HEK293 (cell line): ENCODE results near the gene NEU1.

Experiments
- CTCF ChIA-PET: fragments of 350-600 bp; formaldehyde crosslinking; extraction: SDS; loops from one replicate; lab custom pipeline; 2021; ENCODE audit warnings: antibody characterized with exemption; lab: Yijun Ruan, JAX
- POLR2A ChIA-PET: fragments of 300-600 bp; formaldehyde crosslinking; extraction: SDS; loops from one replicate; lab custom pipeline; 2020; ENCODE audit warnings: antibody characterized with exemption, inconsistent platforms; lab: Yijun Ruan, JAX
- H3K27ac ChIP-seq: fragments of 200-500 bp; sonication (Bioruptor generic); 2 replicates; pipeline ENCODE4 v1.5.1; 2014; ENCODE audit warnings: low read depth, low read length, control low read depth, inconsistent platforms; ENCODE audit errors: extremely low read depth
- H3K36me3 ChIP-seq, 2 experiments: fragments of 200-500 bp in 1 of 2; sonication (Bioruptor generic) in 1 of 2; 1 replicate in 1 of 2; 2 replicates in 1 of 2; pipeline ENCODE4 v1.5.1; 2014 to 2017; ENCODE audit warnings: inconsistent platforms in 2 of 2, low read length in 2 of 2; ENCODE audit not compliant: control insufficient read depth in 2 of 2, insufficient read depth in 1 of 2
- H3K4me1 ChIP-seq: fragments of 200-500 bp; sonication (Bioruptor generic); 2 replicates; pipeline ENCODE4 v1.5.1; 2014; ENCODE audit warnings: mild to moderate bottlenecking, low read length, inconsistent platforms; ENCODE audit not compliant: control insufficient read depth, insufficient read depth
- H3K4me3 ChIP-seq: 2 replicates; pipeline ENCODE4 v1.5.1; 2011; ENCODE audit warnings: low read depth, mild to moderate bottlenecking, control low read depth, low read length, moderate library complexity
- H3K9me3 ChIP-seq: fragments of 200-500 bp; sonication (Bioruptor generic); 2 replicates; pipeline ENCODE4 v1.5.1; 2014; ENCODE audit warnings: low read depth, low read length, inconsistent platforms; ENCODE audit not compliant: control insufficient read depth, insufficient read depth
- EGR2 ChIP-seq: fragments of 450-650 bp; formaldehyde crosslinking; IDR thresholded peaks from 2 replicates; pipeline ENCODE4 v1.5.1; 2016; ENCODE audit warnings: low read depth, missing biosample characterization, missing genetic modification characterization
- HIC1 ChIP-seq: fragments of 450-650 bp; formaldehyde crosslinking; IDR thresholded peaks from 2 replicates; pipeline ENCODE4 v1.5.1; 2016; ENCODE audit warnings: missing biosample characterization, missing genetic modification characterization
- KLF10 ChIP-seq: fragments of 450-650 bp; IDR thresholded peaks from 2 replicates; pipeline ENCODE4 v1.5.1; 2018; ENCODE audit warnings: missing biosample characterization, mild to moderate bottlenecking, missing genetic modification characterization
- KLF16 ChIP-seq: fragments of 450-650 bp; formaldehyde crosslinking; IDR thresholded peaks from 2 replicates; pipeline ENCODE4 v1.5.1; 2017; ENCODE audit warnings: missing biosample characterization, missing genetic modification characterization
- OSR2 ChIP-seq: fragments of 450-650 bp; formaldehyde crosslinking; IDR thresholded peaks from 2 replicates; pipeline ENCODE4 v1.5.1; 2016; ENCODE audit warnings: missing biosample characterization, missing genetic modification characterization
- PBX3 ChIP-seq: sonication (generic); formaldehyde crosslinking; IDR thresholded peaks from 2 replicates; pipeline ENCODE4 v1.8.1; 2022; ENCODE audit warnings: mild to moderate bottlenecking, moderate library complexity, missing genetic modification reagents
- TCF7L2 ChIP-seq: IDR thresholded peaks from 2 replicates; pipeline ENCODE4 v1.6.1; 2011; ENCODE audit warnings: low read depth, mild to moderate bottlenecking, inconsistent platforms, low read length, moderate library complexity, borderline replicate concordance
- YY1 ChIP-seq: fragments of 450-650 bp; formaldehyde crosslinking; IDR thresholded peaks from 2 replicates; pipeline ENCODE4 v1.5.1; 2018; ENCODE audit warnings: missing biosample characterization, missing genetic modification characterization
- ZBTB17 ChIP-seq: fragments of 450-650 bp; formaldehyde crosslinking; IDR thresholded peaks from 2 replicates; pipeline ENCODE4 v1.5.1; 2016; ENCODE audit warnings: missing biosample characterization, missing genetic modification characterization
- ZBTB20 ChIP-seq: fragments of 450-650 bp; formaldehyde crosslinking; IDR thresholded peaks from 2 replicates; pipeline ENCODE4 v1.5.1; 2016; ENCODE audit warnings: missing biosample characterization, missing genetic modification characterization
- ZFHX2 ChIP-seq: fragments of 450-650 bp; formaldehyde crosslinking; conservative IDR thresholded peaks from 2 replicates; pipeline ENCODE4 v1.5.1; 2016; ENCODE audit warnings: missing biosample characterization, missing genetic modification characterization
- ZFP37 ChIP-seq: fragments of 450-650 bp; formaldehyde crosslinking; IDR thresholded peaks from 2 replicates; pipeline ENCODE4 v1.5.1; 2016; ENCODE audit warnings: missing biosample characterization, missing genetic modification characterization
- ZNF174 ChIP-seq: fragments of 450-650 bp; formaldehyde crosslinking; IDR thresholded peaks from 2 replicates; pipeline ENCODE4 v1.5.0; 2017; ENCODE audit warnings: missing biosample characterization, mild to moderate bottlenecking, missing genetic modification characterization
- ZNF248 ChIP-seq: fragments of 450-650 bp; formaldehyde crosslinking; IDR thresholded peaks from 2 replicates; pipeline ENCODE4 v1.5.1; 2017; ENCODE audit warnings: missing biosample characterization, missing genetic modification characterization
- ZNF292 ChIP-seq: fragments of 450-650 bp; formaldehyde crosslinking; IDR thresholded peaks from 2 replicates; pipeline ENCODE4 v1.5.1; 2016; ENCODE audit warnings: low read depth, missing biosample characterization, missing genetic modification characterization, borderline replicate concordance
- ZNF341 ChIP-seq: fragments of 450-650 bp; formaldehyde crosslinking; IDR thresholded peaks from 2 replicates; pipeline ENCODE4; 2016; ENCODE audit warnings: low read depth, missing biosample characterization, missing genetic modification characterization
- ZNF362 ChIP-seq: fragments of 450-650 bp; formaldehyde crosslinking; IDR thresholded peaks from 2 replicates; pipeline ENCODE4 v1.5.1; 2016; ENCODE audit warnings: missing biosample characterization, missing genetic modification characterization
- ZNF37A ChIP-seq: fragments of 450-650 bp; IDR thresholded peaks from 2 replicates; pipeline ENCODE4 v1.5.1; 2018; ENCODE audit warnings: missing biosample characterization, missing genetic modification characterization
- ZNF449 ChIP-seq: fragments of 450-650 bp; formaldehyde crosslinking; IDR thresholded peaks from 2 replicates; pipeline ENCODE4 v1.5.1; 2017; ENCODE audit warnings: missing biosample characterization, mild to moderate bottlenecking, missing genetic modification characterization, moderate library complexity
- ZNF548 ChIP-seq: fragments of 450-650 bp; formaldehyde crosslinking; IDR thresholded peaks from 2 replicates; pipeline ENCODE4 v1.5.1; 2016; ENCODE audit warnings: missing biosample characterization, missing genetic modification characterization
- ZNF555 ChIP-seq: fragments of 450-650 bp; formaldehyde crosslinking; conservative IDR thresholded peaks from 2 replicates; pipeline ENCODE4 v1.5.1; 2017; ENCODE audit warnings: missing biosample characterization, mild to moderate bottlenecking, missing genetic modification characterization, inconsistent platforms
- ZNF560 ChIP-seq: fragments of 450-650 bp; formaldehyde crosslinking; IDR thresholded peaks from 2 replicates; pipeline ENCODE4 v1.5.1; 2017; ENCODE audit warnings: missing biosample characterization, missing genetic modification characterization, borderline replicate concordance
- ZNF76 ChIP-seq: fragments of 450-650 bp; formaldehyde crosslinking; IDR thresholded peaks from 2 replicates; pipeline ENCODE4; 2016; ENCODE audit warnings: low read depth, missing biosample characterization, missing genetic modification characterization, borderline replicate concordance

Gene NEU1

GRCh38 chr6:31862344-31863235 lies at the start of gene NEU1 (continued):
- TF ChIP-seq OSR2 (no peak), ZNF174 (tag by site-specific recombination) (no peak), ZNF292 (no peak), ZNF341 (tag by site-specific recombination) (no peak), ZNF248 (tag by site-specific recombination) (no peak), EGR2 (tag by site-specific recombination) (no peak), PBX3 (0 out of 2 replicates have a peak, but pooled peaks have one; percentile 69), TCF7L2 (no peak), YY1 (tag by site-specific recombination) (no peak), KLF16 (tag by site-specific recombination) (peak; percentile 81), ZFP37 (no peak), KLF10 (tag by site-specific recombination) (peak; percentile 88; the same call in 1 of the 2 replicates), ZNF449 (tag by site-specific recombination) (no peak)
- TF ChIP-seq, all 188 proteins: peak for 41

GRCh38 chr6:31911826-31912585 lies 49.4 kb upstream of the NEU1 start:
- ChIA-PET POLR2A (interaction anchor here (0.7 to 1.1 kb wide), 3 partner anchors 14 to 982 kb away, joined by 3 to 4 read pairs (median 3); partner anchors contain the start of gene NEU1), CTCF (interaction anchor here (0.5 to 0.8 kb wide), 3 partner anchors 9 to 313 kb away, joined by 3 to 6 read pairs (median 3); no protein-coding TSS in a partner anchor)

More at GRCh38 chr6:31911826-31912585, 49.4 kb upstream of the NEU1 start:
- Histone ChIP-seq H3K36me3 (no peaks in the 10 kb centered on the region), H3K9me3 (no peaks in the 10 kb centered on the region), H3K4me1 (peaks cover 9% of the 10 kb centered on the region; the same call in 1 of the 2 replicates), H3K27ac (no peak overlapping the region)
- TF ChIP-seq ZFHX2 (peak; percentile 30; the same call in 1 of the 2 replicates), HIC1 (tag by site-specific recombination) (no peak), ZNF76 (tag by site-specific recombination) (0 out of 2 replicates have a peak, but pooled peaks have one; percentile 3), ZNF548 (tag by site-specific recombination) (no peak), ZNF555 (tag by site-specific recombination) (no peak), ZNF37A (tag by site-specific recombination) (no peak), ZBTB17 (tag by site-specific recombination) (peak; percentile 69), ZNF560 (tag by site-specific recombination) (no peak), ZNF362 (0 out of 2 replicates have a peak, but pooled peaks have one; percentile 10), ZBTB20 (no peak)
- TF ChIP-seq, all 188 proteins: peak for 4
- no peak overlapping the region for H3K4me3 ChIP-seq
